HG03442 (cell line): ENCODE measurements around the gene SPIRE1.
"Not testable (repeated sequence)": the region's sequence is repeated elsewhere in the genome, so short reads cannot be mapped to it uniquely, and the experiment has no call there.

Source experiments
- ATAC-seq: cut with Tn5 transposase; IDR thresholded peaks from one replicate; pipeline ENCODE4 v1.9.1; 2021; ENCODE audit warnings: mild to moderate bottlenecking, moderate library complexity; ENCODE audit not compliant: unreplicated experiment

The SPIRE1 gene

DNA sequence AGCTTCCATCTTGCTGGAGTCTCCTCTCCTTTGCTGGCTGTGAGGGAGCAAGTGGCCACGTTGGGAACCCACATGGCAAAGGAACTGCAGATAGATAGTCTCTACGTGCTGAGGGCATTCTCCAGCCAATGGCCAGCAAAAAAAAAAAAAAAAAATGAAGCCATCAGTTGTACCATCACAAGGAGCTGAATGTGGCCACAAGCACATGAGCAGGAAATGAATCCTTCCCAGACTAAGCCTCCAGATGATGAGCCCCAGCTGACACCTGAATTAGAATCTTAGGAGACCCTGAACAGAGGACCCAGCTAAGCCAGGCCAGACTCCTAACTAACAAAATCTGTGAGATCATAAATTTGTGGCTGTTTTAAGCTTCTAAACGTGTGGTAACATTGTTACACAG is 57.9 kb downstream of the SPIRE1 start:
- ATAC-seq = no peak

DNA sequence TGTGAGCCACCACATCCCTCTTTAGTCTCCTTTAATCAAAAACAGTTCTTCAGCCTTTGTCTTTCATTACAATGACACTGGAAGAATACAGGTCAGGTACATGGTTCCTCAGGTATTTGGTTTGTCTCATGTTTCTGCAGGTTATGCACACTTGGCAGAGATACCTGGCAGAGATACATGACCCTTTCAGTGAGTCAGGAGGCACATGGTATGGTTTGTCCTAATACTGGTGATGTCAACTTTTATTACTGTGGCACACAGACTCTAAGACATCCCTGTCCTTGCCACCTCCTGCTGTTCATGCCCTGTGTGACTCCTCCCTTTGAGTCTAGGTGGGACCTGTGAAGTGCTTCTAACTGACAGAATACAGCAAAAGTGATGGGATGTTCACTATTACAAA is 58.4 kb downstream of the SPIRE1 start:
- ATAC-seq = no peak

DNA sequence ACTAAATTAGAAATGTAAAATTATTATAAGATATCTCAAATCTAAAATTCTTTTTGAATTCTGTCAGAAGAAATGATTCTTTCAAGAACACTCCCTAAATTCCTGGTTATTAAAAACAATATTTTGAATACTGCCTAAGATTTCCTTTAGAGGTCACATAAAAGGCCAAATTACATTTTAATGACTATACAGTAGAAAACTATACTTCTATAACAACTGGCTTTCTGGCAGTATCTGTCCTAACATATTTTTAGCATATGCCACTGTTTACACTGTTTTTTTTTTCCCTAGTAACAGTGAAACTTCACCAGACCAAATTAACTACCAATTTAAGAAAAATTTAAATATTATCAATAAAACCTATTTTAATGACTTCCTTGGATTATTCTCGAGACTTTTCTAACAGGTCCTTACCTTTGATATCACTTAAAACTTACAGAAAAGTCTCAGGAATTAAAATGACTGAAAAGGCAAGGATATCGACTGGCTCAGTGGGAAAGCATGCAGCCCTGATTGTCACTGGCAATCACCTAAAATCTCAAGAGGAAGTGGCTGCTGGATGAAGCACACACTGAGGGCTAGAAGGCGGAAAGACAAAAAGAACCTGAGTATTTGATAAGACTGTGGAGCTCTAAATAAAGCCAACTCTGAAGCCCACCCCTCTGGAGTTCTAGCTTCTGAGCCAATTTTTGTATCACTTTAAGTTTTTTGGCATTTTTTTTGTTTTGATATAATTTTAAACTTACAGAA is 59.6 kb downstream of the SPIRE1 start:
- no peak for ATAC-seq

DNA sequence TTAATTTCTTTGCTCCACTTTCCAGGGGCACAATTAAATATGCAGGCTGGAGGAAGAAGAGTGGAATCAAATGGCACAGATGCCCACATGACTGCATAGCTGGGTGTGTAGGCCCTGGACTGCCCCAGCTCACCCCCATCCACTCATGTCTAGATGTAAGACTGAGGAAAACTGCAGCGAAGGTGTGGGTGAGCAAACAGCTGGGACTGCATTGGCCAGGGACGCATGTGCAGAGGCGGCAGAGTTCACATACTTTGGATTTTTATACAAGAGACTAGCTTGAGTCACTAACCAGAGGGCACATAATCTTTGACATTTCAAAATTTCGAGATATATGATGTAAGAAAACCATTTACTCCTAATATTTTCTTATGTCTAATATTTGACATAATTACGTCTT is 60.1 kb downstream of the SPIRE1 start:
- ATAC-seq = no peak

DNA sequence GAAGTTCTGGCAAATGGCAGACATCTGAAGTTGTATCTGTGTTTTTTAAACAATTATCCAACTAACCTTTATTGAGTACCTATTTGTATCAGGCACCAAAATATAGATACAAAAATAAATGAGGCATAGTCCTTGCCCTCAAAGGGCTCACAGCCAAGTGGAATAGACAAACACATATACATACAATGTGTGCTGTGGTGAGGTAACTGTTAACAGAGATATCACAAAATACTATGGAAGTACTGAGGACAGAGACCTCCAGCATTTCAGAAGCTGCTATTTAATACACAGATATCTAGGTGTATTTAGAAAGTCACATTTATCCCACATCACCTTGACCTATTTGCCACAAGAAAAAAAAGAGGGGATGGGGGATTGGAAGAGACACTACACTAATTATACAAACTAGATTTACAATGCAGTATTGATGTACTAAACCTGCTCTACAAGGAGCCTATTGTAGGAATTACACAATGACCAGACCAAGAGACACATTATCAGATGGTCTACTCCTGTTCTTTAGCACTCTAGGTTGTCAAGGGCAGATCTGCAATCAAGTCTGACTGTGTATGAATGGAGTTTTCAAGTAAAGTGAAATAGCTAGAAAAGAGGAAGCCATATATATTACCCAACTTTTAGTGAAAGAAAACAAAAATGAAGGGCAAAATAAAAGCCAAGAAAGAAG is 62.2 kb downstream of the SPIRE1 start:
- no peak for ATAC-seq

DNA sequence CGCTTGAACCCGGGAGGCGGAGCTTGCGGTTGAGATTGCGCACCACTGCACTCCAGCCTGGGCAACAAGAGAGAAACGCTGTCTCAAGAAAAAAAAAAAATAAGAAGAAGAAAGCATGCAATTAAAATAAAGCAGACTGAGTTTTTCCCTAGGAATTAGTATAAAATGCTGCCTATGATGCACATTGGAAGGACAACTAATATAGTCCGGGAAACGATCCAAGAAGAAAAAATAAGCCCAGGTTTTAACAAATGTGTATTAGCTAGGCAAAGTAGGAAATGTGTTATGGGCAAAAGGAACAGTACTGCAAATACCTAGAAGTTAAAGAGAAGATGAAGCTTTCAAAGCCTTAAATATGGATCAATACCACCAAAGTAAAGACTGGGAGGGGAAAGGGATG is 64.0 kb downstream of the SPIRE1 start:
- ATAC-seq = no peak

DNA sequence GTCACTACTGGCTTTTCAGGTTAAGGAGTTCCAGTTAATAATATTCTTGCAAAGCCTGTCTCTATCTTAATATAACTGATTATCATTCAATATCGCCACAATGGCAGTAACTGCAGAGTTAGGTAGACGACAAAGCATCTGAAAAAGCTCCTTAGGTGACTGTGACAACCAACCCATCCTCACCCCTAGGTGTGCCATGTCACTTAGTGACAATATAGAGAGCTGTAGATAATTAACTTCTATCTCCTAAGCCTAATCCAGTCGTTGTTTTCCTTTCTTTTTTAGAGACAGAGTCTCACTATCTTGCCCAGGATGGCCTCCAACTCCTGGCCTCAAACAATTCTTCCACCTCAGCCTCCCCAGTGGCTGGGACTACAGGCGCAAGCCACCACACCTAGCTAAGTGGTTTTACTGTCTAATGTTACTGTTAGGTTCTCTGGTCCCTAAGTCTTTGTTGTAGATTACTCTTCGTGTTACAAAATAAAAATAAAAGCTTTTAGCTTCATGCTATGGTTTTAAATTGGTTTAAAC is 65.2 kb downstream of the SPIRE1 start:
- no peak for ATAC-seq

DNA sequence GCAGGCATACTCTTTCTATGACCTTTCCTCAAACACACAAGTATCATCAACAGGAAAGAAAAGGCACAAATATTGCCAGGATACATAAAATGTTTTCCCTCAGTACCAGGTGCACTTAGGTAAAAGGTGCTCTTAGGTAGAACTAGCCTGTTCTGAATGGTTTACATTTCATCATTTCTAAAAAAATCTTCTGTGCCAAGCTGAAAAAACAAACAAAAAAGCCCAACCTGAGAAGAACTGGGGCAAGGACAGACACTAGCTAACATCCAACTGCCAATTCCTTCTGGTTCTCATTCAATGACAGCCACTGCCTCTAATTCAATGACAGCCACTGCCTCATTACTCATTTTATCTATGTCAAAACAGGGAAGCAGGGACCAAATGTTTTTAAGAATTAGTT is 68.5 kb downstream of the SPIRE1 start:
- no peak for ATAC-seq

DNA sequence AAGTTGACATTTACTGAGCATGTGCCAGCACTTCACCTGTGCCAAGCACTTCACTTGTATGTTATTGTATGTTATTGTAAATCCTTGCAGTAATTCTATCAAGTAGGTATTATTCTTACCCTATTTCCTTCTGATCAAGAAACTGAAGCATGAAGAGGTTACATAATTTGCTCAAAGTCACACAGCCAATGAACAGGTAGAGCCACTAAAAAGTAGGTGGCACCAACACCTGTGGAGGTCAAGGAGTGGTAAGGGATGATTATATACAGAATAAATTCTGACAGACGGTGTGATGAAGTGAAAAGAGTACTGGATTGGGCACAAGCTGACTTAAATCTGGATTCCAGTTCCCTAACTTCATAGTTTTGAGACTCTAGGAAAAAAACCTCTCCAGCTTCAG is 71.0 kb downstream of the SPIRE1 start:
- ATAC-seq = no peak

DNA sequence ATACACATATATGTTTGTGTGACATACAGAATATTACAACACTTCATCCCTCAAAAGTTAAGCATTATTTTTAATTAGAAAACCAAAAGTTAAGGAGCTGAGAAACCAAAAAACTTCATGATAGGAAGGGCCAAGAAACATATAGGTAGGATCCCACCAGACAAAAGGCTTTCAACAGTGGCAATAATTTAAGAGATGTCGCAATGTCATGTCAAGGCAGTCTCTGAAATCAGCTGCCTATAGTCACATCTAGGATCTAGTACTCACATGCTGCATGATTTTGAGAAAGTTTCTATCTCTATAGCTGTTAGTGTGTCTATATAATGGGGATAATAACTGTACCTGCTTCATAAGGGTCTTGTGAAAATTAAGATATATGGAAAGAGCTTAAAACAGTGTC is 72.7 kb downstream of the SPIRE1 start:
- ATAC-seq = no peak

DNA sequence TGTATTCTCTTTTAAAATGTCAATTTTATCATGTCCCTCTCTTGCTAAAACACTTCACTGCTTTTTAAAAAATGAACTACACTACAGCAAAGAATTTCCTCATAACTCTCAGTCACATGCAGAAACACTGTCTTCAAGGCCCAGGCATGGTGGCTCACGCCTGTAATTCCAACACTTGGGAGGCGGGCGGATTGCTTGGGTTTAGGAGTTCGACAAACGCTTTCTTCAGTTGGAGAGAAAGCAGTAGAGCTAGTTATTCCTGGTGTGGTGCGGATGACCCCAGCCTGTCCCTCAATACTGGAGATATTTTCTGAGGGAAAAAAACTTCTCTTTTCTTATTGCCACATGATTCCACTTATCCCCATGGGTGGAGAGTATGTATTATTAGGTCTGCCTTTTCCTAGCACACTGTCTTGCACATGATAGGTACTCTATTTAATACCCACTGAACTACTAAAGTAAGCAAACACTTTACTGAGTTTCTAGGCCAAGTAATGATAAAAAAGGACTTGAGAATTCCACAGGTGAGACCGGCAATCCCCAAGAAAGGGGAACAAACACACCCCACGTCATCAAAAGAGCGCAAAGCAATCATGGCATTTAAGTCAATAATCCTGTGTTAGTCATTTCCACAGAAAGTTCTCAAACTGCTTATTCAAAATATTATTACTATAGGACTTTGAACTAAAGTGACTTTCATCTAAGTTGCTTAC is 77.1 kb downstream of the SPIRE1 start:
- no peak for ATAC-seq

DNA sequence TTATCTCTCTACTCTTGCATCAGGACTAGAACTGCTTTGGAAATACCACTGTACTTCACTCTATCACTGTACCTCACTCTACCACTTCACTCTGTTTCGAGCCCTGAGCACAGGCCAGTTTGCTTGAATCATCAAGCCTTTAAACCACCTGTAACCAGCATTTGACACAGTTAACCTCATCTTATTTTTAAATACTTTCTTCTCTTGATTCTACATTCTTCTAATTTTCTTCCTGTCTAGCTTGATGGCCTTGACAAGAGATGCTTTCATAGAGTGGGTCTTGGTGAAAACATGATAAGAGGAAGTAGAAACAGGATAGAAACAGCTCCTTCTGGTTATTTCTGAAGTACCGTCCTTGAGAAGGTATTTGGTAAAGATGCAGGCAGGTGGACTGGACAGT is 78.1 kb downstream of the SPIRE1 start:
- ATAC-seq = no peak

DNA sequence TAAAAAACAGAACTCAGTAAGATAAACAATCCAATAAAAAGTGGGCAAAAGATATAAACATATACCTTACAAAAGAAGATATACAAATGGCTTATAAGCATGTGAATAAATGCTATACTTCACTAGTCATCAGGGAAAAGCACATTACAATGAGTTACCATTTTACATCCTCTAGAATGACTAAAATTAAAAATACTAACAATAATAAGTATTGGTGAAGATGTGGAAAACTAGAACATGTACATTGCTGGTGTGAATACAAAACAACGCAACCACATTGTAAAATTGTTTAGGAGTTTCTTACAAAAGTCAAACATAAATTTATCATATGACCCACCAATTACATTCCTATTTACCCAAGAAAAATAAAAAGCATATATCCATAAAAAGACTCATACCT is 80.1 kb downstream of the SPIRE1 start:
- ATAC-seq = no peak

DNA sequence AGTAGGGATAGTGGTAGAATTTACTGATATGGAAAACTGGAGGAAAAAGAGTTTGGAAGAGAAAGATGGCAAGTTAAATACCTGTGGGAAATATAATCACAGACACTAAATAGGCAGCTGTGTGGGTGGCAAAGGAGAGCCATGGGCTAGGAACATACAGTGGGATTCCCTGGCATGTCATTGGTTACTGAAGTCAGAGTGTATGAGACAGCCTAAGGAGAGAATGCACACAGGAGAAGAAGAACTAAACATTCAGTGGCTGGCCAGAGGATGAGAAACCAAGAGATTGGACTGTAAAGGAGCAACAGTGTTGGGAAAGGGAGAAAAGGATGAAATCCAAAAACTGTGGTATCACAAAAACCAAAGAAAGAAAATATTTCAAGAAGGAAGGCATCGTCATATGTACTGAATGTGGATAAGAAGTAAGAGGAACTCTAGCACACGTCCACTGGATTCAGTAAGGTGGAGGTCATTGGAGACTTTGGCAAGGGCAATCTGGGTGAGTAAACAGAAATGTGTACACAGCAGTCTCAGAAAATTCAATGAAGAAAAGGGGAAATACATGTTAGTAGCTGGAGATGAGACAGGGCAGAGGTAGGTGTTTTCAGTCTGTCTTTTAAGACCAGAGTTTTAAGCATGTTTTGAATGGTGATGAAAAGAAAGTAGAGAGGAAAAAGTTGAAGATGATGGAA is 83.3 kb downstream of the SPIRE1 start:
- ATAC-seq = no peak

DNA sequence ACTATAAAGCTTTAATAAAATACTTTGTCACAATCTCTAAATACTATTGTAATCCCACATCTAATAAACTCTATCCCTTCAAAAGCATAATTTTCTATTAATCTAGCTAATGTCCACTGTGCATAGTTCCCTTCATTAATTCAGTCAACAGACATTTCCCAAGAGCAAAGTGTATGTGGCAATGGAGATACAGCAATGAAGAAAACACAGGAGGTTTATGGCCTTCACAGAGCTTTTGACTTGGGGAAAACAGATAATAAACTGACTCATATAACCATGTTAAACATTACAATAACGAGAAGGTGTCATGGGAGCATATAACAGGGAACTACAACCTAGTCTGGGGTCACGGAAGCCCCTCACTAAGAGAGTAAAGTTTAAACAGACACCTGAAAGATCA is 86.3 kb downstream of the SPIRE1 start:
- no peak for ATAC-seq

DNA sequence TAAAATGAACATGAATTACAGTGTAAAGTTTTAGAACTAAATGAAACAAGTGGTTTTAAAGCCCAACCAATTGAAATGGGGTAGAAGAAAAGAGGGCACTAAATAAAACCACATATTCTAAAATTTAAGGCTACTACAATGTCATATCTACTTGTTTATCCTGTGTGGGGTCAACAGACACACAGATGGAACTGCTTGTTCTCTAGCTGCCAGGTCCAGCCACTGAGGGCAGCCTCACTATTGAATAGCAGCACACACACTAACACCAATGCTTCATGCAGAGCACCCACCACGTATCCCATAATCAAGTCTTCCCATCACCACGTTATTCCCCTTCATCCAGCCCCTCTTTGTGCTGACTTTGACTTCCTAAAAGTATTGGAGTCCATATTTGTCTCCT is 88.1 kb downstream of the SPIRE1 start:
- no peak for ATAC-seq

DNA sequence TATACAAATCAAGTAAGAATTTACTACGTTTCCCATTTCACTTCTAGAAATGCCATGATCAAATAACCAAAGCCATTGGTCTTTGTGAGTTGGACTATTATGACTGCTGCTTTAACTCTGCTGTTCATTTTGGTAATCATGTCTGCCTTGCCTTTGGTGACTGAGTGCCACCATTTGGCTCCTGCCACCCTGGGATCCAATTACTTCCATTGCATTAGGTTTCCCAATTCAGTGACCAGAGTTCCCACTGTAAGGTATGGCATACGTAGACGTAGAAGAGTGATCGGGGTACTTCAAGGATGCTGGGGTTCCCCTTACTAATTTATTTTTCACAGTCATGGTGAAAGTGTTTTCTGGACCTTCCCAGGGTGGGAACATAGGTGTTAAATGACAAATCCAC is 90.1 kb downstream of the SPIRE1 start:
- ATAC-seq = no peak

DNA sequence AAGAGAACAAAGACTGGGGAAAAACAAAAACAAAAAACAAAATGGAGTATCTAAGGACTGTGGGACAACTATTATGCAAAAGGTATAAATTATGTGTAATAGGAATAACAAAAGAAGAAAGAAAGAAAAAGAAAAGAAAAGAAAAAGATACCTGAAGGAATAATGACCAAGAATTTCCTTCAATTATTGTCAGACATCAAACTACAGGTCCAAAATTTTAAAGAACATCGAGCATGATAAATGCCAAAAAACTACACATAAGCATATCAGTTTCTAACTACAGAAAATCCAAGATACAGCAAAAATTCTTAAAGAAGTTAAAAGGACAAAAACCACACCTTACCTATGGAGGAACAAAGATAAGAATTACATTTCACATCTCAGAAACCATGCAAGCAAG is 93.0 kb downstream of the SPIRE1 start:
- ATAC-seq = no peak

DNA sequence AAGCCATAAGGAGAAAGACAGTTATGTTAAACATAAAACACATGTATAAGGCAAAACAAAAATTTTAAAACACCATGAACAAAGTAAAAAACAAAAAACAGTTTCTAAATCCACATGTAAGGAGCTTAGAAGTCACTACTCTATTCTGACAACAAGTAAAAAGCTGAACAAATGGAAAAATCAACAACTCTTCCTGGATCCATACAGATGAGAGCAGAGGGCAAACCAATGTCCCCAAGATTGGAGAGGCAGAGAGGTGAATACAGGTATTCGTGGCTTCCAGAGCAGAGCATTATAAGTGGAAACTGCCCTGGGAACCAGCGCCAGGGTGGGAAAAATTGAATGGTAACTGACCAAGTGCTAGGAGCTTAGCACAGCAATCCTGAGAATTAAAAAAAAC is 93.5 kb downstream of the SPIRE1 start:
- ATAC-seq = no peak

DNA sequence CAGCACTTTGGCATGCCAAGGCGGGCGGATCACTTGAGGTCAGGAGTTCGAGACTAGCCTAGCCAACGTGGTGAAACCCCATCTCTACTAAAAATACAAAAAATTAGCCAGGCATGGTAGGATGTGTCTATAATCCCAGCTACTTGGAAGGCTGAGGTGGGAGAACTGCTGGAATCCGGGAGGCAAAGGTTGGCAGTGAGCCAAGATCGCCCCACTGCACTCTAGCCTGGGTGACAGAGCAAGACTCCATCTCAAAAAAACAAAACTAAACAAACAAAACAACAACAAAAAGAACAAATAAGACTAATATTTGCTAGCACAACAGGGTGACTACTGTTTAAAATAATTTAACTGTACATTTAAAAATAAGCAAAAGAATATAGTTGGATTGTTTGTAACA is 97.3 kb downstream of the SPIRE1 start:
- ATAC-seq = not testable (repeated sequence)

DNA sequence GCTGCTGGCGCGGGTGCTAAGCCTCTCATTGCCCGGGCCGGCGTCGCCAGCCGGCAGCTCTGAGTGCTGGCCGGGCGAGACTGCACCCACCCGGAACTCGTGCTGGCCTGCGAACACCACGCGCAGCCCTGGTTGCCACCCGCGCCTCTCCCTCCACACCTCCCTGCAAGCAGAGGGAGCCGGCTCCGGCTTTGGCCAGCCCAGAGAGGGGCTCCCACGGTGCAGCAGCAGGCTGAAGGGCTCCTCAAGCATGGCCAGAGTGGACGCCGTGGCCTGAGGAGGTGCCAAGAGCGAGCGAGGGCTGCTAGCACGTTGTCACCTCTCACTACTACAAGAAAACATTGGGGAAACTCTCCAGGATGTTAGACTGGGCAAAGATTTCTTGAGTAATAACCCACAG is 98.6 kb downstream of the SPIRE1 start:
- no peak for ATAC-seq
